ENCODE data around the gene FBXO21.

GRCh38 chr12:117178745-117179144 is 11.5 kb downstream of the FBXO21 start:
- TF ChIP-seq CTCF (IDR thresholded peaks at IDR 0.05) (no peak), POLR2A (IDR thresholded peaks at IDR 0.05) (no peak), EP300 (IDR thresholded peaks at IDR 0.05) (no peak)
